ENCODE data around the gene CLBA1.

DNA sequence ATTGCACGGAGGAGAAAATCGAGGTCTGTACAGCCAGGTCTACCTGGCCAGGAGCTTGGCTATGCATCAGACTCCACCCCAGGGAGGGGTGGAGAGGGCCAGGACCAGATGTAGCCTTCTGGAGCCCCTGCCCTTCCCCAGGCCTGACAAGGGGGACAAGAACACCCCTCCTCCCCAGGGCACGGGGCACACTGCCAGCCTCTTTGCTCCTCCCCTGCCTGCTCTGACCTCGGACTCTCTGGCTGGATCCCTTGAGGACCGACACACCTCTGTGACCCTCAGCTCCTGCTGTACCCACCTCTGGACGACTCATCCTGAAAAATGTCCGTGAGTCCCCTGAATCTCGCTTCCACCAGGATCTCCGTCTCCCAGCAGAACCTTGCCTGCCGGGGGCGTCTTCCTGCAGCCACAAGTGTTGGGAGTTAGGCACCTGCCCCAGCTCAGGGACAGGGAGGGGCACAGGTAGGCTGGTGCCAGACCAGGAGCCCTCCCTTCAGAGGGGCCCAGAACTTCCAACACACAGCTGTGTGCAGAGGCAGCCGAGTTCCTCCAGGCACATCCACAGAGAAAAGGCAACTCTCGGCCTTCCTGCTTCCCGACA lies 29.2 kb upstream of the CLBA1 start:
- TF ChIP-seq, protein P1, sequence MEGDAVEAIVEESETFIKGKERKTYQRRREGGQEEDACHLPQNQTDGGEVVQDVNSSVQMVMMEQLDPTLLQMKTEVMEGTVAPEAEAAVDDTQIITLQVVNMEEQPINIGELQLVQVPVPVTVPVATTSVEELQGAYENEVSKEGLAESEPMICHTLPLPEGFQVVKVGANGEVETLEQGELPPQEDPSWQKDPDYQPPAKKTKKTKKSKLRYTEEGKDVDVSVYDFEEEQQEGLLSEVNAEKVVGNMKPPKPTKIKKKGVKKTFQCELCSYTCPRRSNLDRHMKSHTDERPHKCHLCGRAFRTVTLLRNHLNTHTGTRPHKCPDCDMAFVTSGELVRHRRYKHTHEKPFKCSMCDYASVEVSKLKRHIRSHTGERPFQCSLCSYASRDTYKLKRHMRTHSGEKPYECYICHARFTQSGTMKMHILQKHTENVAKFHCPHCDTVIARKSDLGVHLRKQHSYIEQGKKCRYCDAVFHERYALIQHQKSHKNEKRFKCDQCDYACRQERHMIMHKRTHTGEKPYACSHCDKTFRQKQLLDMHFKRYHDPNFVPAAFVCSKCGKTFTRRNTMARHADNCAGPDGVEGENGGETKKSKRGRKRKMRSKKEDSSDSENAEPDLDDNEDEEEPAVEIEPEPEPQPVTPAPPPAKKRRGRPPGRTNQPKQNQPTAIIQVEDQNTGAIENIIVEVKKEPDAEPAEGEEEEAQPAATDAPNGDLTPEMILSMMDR (IDR thresholded peaks at IDR 0.05): no peak
- no peak for TF ChIP-seq POLR2A (IDR thresholded peaks at IDR 0.05)

Data from testis (tissue), 2 donors.